Suprapubic skin (tissue), 4 donors: Measurements from ENCODE around the gene TRIM7. TPM values are rescaled to one million over a fixed set of nuclear protein-coding genes. Genes with fewer than 3 reads are reported as not detected.

Experiments used
- DNase-seq, 2 donors: peaks; one replicate each; pipeline ENCODE4 v3.0.0-alpha.2; 2019; ENCODE audit warnings: low spot score in 2 of 2
- H3K27ac ChIP-seq: fragments of 200-600 bp; sonication (generic); one replicate; pipeline ENCODE4 v1.5.1; 2019
- H3K27me3 ChIP-seq: fragments of 200-600 bp; sonication (generic); one replicate; pipeline ENCODE4 v1.5.1; 2019
- H3K36me3 ChIP-seq: fragments of 200-600 bp; sonication (generic); one replicate; pipeline ENCODE4 v1.5.1; 2019
- H3K4me1 ChIP-seq: fragments of 200-600 bp; sonication (generic); one replicate; pipeline ENCODE4 v1.5.1; 2019
- H3K4me3 ChIP-seq: fragments of 200-600 bp; sonication (generic); one replicate; pipeline ENCODE4 v1.5.1; 2019; ENCODE audit warnings: mild to moderate bottlenecking
- H3K9me3 ChIP-seq: fragments of 200-600 bp; sonication (generic); one replicate; pipeline ENCODE4 v1.5.1; 2019
- CTCF ChIP-seq, 2 donors: fragments of 200-600 bp in 1 of 2; fragments of 450-650 bp in 1 of 2; sonication (generic) in 1 of 2; IDR thresholded peaks; one replicate each; pipeline ENCODE4 v1.5.1; 2016 to 2019; ENCODE audit warnings: antibody characterized with exemption in 2 of 2, mild to moderate bottlenecking in 1 of 2, moderate library complexity in 1 of 2
- EP300 ChIP-seq: sonication (generic); formaldehyde crosslinking; IDR thresholded peaks from one replicate; pipeline ENCODE4 v1.6.1; 2017; ENCODE audit warnings: antibody characterized with exemption
- POLR2A ChIP-seq, 2 donors: fragments of 450-650 bp; IDR thresholded peaks; one replicate each; pipeline ENCODE4 v1.6.1; 2017; ENCODE audit warnings: antibody characterized with exemption in 2 of 2, mild to moderate bottlenecking in 2 of 2, moderate library complexity in 2 of 2
- POLR2AphosphoS5 ChIP-seq, 3 donors: sonication (generic); formaldehyde crosslinking; IDR thresholded peaks; one replicate each; pipeline ENCODE4 v1.6.1; 2017; ENCODE audit warnings: antibody characterized with exemption in 3 of 3
- WGBS: methylation state at CpG from one replicate; pipeline ENCODE4 v1.1.5; 2018; 5-methylcytosine and 5-hydroxymethylcytosine counted together
- total RNA-seq, 4 donors: library from RNA; depleted of rRNA; stranded (reverse); fragments of >200 nt; gene quantifications; one replicate each; pipeline ENCODE4 v1.1.0, GENCODE V29; 2016

Gene TRIM7
- total RNA-seq, 4 donors from 2014 or later, result 52.0 to 79.0 (median 69.4) TPM

DNA sequence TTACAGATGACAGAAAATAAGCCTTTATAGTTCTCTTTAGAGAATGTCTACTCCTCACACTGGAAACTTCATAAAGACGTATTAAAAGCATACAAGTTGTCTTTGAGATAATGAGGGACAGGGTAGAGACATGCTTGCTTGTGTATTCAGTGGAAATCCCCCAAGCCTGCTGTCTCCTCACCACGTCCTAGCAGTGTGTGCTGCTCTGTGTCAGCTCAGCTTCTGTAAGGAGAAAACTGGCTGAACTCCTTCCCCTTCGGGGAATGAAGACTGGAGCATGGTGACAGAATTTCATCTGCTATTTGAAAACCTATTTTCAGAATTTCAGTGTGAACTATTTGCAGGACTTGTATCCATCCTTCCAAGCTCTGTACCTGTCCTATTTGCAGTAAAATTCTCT lies 48.2 kb downstream of the TRIM7 start:
- H3K36me3 ChIP-seq, result no peaks in the 10 kb centered on the region
- no peak overlapping the region for H3K27ac ChIP-seq
- DNase-seq, result no peak
- H3K9me3 ChIP-seq, result no peaks in the 10 kb centered on the region
- H3K4me3 ChIP-seq, result no peak overlapping the region
- H3K27me3 ChIP-seq, result peaks cover 16% of the 10 kb centered on the region
- H3K4me1 ChIP-seq, result peaks cover 3% of the 10 kb centered on the region
- TF ChIP-seq POLR2AphosphoS5 (IDR thresholded peaks at IDR 0.05), result no peak
- TF ChIP-seq POLR2A (IDR thresholded peaks at IDR 0.05), result no peak
- no peak for TF ChIP-seq EP300
- no peak for TF ChIP-seq CTCF (IDR thresholded peaks at IDR 0.05)
- 20% methylated on average over 3 of the region's 3 CpGs for WGBS

- DNase-seq, result no peak
- 90% methylated on average over 5 of the region's 5 CpGs for WGBS
- no peak overlapping the region for H3K27ac ChIP-seq
- no peak overlapping the region for H3K4me3 ChIP-seq
- H3K4me1 ChIP-seq, result peaks cover 12% of the 10 kb centered on the region
- no peak for TF ChIP-seq CTCF (IDR thresholded peaks at IDR 0.05)
- TF ChIP-seq POLR2AphosphoS5 (IDR thresholded peaks at IDR 0.05), result no peak
- H3K27me3 ChIP-seq, result peaks cover 32% of the 10 kb centered on the region
- H3K9me3 ChIP-seq, result no peaks in the 10 kb centered on the region
- H3K36me3 ChIP-seq, result no peaks in the 10 kb centered on the region
Observed at GRCh38 chr5:181153814-181154213, 51.2 kb downstream of the TRIM7 start.

DNA sequence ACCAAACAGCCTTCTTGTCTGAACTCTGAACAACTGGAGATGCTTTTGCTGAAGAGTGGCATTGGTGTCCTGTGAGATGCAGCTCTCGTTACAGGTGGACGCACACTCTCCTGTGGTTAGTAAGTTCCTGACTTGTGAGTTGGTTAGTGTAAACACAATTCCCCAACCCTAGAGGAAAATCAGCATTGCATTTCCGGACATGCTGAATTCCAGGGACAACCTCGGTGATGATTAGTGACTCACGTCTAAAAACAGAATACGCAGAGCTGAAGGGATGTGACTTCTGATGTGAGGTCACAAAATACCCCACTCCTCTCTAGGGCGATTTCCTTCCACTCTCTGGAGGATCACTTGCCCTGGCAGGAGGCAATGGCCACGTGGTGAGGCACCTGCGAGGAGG lies 52.6 kb downstream of the TRIM7 start:
- no peaks in the 10 kb centered on the region for H3K36me3 ChIP-seq
- peaks cover 39% of the 10 kb centered on the region for H3K27me3 ChIP-seq
- peaks cover 15% of the 10 kb centered on the region for H3K4me1 ChIP-seq
- H3K9me3 ChIP-seq, result no peaks in the 10 kb centered on the region
- TF ChIP-seq POLR2AphosphoS5 (IDR thresholded peaks at IDR 0.05) (no peak), CTCF (IDR thresholded peaks at IDR 0.05) (no peak), POLR2A (IDR thresholded peaks at IDR 0.05) (no peak), EP300 (no peak)
- WGBS, result 81% methylated on average over 9 of the region's 9 CpGs
- no peak overlapping the region for H3K27ac ChIP-seq
- H3K4me3 ChIP-seq, result no peak overlapping the region
- DNase-seq, result no peak

DNA sequence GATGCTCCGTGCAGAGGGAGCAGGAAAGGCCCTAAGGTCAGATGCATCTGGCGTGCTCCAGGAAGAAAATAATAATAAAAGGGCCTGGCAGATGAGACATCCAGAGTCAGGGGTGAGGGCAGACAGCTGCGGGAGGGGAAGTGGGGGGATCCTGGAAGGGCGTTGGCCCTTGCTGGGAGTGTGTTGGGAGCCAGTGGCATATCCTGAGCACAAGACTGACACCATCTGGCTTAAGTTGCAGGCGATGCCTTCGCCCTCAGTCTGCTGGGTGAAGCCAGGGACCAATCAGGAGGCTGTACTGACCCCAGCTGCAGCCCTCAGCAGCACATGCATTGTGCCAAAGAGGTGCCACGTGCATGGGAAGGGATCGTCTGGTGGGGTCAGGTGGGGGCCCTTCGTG lies 53.9 kb downstream of the TRIM7 start:
- no peaks in the 10 kb centered on the region for H3K36me3 ChIP-seq
- TF ChIP-seq POLR2A (IDR thresholded peaks at IDR 0.05) (no peak), CTCF (IDR thresholded peaks at IDR 0.05) (no peak)
- no peak for DNase-seq
- H3K4me3 ChIP-seq, result no peak overlapping the region
- H3K9me3 ChIP-seq, result no peaks in the 10 kb centered on the region
- WGBS, result 39% methylated on average over 9 of the region's 9 CpGs
- peaks cover 40% of the 10 kb centered on the region for H3K27me3 ChIP-seq
- peaks cover 15% of the 10 kb centered on the region for H3K4me1 ChIP-seq
- no peak overlapping the region for H3K27ac ChIP-seq

DNA sequence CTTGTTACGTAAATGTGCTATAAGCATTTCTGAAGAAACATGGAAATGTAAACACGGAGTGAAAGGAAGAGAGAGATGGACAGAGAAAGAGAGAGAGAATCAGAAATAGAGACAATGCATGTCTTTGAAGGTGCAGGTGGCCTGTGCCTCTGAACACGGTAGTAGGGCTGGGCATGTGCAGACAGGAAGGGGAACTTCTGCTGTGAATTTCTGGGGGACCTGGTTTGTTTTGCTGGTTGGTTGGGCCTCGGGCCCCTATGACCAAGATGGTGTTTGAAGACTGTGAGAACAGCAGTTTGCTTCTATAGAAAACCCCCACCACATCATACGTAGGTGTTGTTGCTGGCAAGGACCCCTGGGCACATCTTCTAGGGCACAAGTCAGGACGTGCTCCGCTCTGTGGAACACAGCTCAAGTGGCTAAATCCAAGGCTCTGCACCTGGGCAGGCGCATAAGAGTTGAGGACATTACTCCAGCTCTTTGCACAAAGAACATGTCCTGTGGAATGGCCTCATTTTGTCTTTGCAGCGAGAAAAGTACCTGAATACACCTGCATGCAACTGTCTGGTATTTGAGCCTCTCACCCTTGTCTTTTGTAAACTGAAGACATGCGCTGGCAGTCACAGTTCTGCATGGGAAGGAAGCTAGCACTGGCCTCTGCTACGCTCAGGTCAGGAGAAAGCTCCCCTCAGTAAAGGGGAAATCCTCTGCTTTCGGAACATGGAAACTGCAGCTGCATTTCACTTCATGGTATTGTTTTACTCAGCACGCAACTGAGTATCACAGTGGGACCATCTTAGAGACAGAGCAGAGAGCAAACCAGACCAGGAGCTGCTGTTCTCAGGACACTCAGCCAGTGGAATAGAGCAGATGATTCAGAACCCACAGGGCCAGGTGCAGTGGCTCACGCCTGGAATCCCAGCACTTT lies 54.9 kb downstream of the TRIM7 start:
- peaks cover 15% of the 10 kb centered on the region for H3K4me1 ChIP-seq
- H3K4me3 ChIP-seq, result no peak overlapping the region
- no peaks in the 10 kb centered on the region for H3K9me3 ChIP-seq
- H3K27ac ChIP-seq, result peak overlapping the region; percentile 47
- DNase-seq, result no peak
- H3K36me3 ChIP-seq, result no peaks in the 10 kb centered on the region
- peaks cover 43% of the 10 kb centered on the region for H3K27me3 ChIP-seq
- TF ChIP-seq EP300, result no peak
- WGBS, result 67% methylated on average over 14 of the region's 14 CpGs
